G401 (cell line): ENCODE measurements around the gene OR10A3. TPM values are rescaled to one million over a fixed set of nuclear protein-coding genes. Genes with fewer than 3 reads are reported as not detected.
A peak's percentile ranks its signal among the peaks of the same experiment; 100 is the strongest.

ENCODE experiments used
- DNase-seq: peaks from one replicate; pipeline ENCODE4 v3.0.0-alpha.2; 2015; ENCODE audit warnings: low spot score
- in situ Hi-C: cut with HindIII; loops from 2 replicates; pipeline ENCODE4 v1.10.0; 2016; ENCODE audit warnings: low sequenced_read_pairs, mixed read lengths
- total RNA-seq: library from RNA; depleted of rRNA; stranded (reverse); fragments of >200 nt; shearing (Covaris generic); gene quantifications from 2 replicates; pipeline ENCODE4 v1.2.3, GENCODE V29; 2014

Gene OR10A3
- total RNA-seq, 1 experiment from 2014 or later = not detected

DNA sequence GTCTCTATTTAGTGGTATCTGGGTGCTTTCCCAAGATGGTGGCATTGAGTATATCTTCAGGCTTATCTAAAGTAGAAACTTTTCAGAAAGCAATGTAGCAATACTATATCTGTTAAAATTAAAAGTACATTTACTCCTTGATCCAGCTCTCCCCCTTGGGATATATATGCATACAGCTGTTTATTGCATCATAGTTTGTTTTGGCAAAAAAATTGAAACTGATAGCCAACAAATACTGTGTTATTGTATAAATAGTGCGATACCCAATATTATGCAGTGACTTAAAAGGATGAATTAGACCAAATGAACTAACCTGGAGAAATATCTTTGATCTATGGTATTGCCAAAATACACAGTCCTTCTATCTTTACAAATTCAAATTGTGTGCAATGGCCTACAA is 8.4 kb upstream of the OR10A3 start:
- in situ Hi-C loops = no loop called here
- DNase-seq = no peak

DNA sequence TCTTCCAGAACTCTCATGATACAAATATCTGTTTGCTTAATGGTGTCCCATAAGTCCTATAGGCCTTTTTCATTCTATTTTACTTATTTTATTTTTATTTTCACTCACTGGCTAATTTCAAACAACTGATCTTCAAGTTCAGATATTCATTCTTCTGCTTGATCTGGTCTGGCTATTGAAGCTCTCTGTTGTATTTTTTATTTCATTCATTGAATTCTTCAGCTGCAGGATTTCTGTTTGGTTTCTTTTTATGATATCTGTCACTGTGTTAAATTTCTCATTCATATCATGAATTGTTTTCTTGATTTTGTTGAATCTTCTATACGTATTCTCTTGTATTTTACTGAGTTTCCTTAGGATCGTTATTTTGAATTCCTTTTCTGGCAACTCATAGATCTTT is 2.6 kb upstream of the OR10A3 start:
- in situ Hi-C loops = no loop called here
- no peak for DNase-seq

DNA sequence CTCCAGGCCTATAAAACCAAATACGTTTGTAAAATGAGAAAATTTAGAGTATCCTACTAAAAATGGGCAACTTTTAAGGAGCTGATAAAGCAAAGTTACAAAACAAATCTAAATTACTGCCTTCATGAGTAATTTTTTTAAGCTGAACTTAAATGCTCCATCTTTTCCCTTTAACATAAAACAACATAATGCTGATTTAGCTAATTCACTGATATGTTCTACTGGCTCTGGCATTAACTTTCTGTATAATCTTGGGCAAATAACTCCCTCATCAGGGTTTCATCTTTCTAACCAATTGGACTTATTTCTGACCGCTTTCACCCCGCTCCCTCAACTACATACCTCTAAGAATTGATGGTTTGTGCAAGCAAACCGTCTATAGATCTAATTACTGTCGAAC is 362 bp downstream of the OR10A3 start:
- in situ Hi-C loops = no loop called here

DNA sequence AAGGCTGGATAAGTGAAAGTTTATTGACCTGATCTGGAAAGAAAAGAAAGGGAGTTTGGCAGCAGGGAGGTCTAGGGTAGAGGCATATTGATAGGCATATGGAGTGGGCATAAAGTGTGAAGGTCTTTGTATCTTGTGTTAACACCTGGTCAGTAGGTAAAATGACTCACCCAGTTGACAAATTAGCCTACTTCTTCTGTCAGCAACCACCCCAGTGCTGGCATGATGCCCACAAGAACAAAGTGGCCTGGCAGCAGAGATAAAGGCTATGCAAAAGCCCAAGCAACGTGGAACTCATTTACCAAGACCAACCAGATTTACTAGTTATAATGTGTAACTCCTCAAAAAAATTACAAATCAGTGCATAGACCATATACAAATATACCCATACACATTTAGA is 4.9 kb downstream of the OR10A3 start:
- no peak for DNase-seq
- in situ Hi-C loops = no loop called here

More for the DNA sequence above, 362 bp downstream of the OR10A3 start:
- DNase-seq = no peak

DNA sequence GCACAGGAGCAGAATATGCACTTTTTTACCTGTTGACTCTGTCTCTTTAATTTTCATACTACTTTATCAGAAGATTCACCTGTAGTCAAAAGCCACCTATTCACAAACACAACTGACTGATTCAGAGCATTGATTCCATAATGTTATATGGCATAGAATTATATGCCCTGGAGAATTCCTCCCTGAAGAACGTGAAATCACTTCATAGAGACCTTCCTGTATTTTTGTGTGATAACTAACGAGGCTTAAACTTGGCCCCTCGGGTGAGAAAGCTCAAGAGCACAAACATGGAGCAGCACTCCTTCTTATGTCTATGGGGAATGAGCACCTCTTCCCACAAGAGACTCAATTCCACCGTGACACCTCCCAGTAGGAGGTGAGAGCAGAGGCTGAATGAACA is 10.3 kb downstream of the OR10A3 start, which contains the start of gene OR10A6:
OR10A6 (minus strand) TSS at position 101 of the 400 bp plus-strand sequence. CDS start 2,606 bp downstream, outside the sequence.
- in situ Hi-C loops = no loop called here

DNA sequence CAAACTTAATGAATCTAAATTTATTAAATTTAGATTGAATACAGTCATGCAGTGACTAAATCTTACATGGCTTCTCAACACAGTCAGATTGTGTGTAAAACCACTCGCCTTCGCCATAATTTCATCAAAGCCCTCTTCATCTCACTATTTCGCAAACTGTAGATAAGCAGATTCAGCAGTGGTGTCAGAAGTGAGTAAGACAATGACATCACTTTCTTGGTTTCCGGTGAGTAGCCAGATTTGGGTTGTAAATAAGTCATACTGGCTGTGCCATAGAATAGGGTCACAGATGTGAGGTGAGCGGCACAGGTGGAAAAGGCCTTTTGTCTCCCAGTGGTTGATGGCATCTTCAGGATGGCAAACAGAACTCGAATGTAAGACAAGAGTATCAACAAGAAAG is 13.9 kb downstream of the OR10A3 start:
- in situ Hi-C loops = no loop called here

More for the DNA sequence above, 10.3 kb downstream of the OR10A3 start, which contains the start of gene OR10A6:
- no peak for DNase-seq

DNA sequence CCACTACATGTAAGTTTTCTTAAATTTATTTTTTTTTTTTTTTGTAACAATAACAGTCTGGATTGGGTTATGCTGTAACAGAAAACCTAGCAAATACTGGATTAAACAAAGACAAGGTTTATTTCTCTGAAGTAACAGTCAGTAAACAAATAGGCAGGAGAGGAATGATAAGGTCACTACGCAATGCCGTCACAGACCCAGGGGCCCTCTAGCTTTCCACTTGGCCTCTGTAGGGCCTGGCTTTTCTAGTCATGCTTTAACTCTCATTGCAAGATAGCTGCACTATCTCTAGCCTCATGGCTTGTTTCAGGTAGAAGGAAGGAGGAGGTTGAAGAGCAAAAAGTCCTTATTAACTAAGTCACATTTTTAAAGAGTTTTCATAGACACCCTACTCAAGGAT is 17.0 kb downstream of the OR10A3 start:
- in situ Hi-C loops = no loop called here
- no peak for DNase-seq

More for the DNA sequence above, 13.9 kb downstream of the OR10A3 start:
- DNase-seq = no peak

DNA sequence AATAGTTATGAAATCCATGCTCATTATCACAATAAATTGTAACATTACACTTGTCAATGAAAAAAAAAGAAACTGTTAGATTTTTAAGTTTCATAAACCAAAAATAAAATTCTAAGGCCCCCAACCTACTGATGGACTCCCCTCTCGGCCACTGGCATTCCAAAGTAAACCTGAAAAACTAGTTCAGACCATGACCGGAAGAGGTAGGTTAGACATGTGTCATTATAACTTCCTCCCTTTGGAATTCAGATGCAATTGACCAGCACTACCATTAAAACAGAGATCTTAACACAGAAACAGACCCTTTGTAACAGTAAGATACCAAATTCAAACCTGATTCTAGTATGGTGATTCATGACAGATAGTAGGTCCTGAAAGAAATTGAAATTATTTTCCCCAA is 23.4 kb downstream of the OR10A3 start:
- no peak for DNase-seq
- in situ Hi-C loops = no loop called here

DNA sequence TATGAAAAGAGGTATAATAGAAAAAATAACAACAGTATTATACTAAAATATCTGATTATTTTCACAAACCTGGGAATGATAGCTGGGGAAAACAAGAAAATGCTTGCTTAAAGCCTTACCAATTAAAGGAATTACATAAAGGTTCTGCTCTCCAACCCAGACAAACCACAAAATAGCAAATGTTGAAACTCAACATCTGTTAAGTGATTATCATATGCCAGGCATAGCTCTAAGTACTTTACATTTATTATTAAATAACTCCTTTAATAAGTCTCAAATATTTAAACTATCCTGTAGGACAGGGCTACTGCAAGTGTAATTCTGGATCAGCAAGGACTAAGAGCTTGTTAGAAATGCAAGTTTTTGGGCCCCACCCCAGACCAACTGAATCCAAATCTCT is 30.5 kb downstream of the OR10A3 start:
- no peak for DNase-seq
- in situ Hi-C loops = no loop called here

DNA sequence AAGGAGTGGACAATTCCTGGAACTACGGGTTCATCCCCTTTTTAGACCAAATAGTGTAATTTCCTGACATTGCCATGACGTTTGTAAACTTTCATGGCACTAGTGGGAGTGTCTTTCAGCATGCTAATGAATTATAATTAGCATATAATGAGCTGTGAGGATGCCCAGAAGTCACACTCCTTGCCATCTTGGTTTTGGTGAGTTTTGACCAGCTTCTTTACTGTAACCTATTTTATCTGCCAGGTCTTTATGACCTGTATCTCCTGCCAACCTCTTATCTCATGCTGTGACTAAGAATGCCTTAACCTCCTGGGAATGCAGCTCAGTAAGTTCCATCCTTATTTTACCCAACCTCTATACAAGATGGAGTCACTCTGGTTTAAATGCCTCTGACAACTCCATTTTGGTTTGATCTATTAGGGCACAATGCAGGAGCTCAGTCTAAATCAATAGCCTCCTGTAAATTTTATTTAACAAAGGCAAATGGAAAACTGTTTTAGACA is 31.2 kb downstream of the OR10A3 start:
- in situ Hi-C loops = no loop called here
- DNase-seq = no peak

DNA sequence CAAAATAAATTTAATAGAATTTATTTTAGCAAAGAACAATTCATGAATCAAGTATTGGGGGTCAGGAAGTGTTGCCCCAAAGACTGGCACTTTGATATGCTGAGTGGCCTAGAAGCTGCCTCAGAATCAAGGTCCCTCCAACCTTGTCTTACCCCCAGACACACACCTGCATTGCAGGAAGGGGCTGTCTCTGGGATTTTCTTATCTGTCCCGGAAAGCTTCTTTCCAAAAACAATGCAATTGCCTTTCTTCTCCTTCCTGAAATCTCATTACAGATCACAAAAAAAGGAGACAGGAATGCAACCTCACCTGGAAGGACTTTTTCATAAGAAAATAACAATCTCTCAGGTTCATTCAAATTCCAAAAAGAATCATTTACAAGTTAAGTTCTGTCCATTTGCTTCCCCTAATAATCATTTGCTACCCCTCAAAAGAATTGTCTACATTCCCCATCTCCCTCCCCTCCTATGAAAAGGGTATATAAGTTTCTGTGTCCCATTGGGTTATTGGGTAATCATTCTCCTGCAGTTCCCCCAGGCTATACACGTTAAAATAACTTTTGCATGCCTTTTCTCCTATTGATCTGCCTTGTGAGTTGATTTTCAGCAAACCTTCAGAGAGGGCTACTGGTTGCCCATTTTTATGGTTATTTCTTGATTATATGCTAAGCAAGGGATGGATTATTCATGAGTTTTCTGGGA is 31.8 kb downstream of the OR10A3 start:
- DNase-seq = no peak
- in situ Hi-C loops = no loop called here

DNA sequence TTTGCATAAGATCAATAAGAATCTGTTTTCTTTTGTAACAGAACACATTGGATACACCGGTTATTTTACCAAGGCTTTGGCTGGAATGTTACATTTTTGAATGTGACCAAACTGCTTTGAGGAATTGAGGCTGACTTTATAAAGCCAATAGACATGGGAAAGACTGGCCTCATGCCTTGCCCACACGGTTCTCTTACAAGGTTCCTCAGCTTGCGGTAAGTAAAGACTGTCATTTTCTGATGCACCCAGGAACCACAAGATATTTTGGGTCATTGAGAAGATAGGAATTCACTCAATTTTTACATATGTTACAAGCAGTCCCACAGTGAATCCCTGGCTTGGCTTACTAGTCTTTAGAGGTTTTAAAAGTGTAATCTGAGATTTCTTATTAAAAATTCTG is 34.4 kb downstream of the OR10A3 start:
- no peak for DNase-seq
- in situ Hi-C loops = no loop called here

DNA sequence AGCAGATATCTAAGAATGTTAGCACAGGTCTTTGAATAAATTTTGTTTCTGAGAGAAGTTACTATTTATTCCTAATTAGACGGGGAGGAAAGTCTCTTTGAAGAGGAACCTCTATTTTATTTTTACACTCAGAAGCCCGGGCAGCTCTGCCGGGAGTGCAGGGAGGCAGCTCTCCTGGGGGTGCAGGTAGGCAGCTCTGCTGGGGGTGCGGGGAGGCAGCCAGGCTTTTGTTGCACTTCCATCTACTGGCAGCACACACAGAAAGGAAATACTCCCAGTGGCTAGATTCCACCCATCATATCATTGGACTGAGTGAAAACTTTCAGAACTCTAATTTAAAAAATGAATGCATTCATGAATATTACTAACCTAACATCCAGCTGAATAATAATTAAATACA is 35.0 kb downstream of the OR10A3 start:
- DNase-seq = no peak
- in situ Hi-C loops = no loop called here

DNA sequence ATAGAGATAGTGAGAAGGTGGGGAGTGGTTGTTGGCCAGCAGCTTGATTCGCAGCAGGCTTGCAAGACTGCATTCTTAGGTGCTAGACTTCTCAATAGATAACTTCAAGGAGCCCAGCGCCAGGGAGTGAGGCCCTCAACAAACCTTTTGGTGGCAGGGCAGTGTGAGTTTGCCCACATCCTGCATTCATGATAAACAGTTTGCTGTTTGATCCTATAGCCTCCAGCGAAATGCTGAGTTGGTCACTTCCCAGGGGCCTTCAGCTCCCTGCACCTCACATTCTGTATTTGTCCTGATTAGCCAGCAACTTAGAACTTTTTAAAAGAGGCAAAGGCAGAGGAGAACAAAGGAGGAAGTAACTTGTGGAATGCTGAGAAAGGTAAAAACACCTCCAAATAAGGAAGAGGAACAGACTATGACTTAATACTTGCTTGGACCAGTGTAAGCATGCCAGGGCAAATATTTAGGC is 35.5 kb downstream of the OR10A3 start:
- in situ Hi-C loops = no loop called here
- DNase-seq = no peak

DNA sequence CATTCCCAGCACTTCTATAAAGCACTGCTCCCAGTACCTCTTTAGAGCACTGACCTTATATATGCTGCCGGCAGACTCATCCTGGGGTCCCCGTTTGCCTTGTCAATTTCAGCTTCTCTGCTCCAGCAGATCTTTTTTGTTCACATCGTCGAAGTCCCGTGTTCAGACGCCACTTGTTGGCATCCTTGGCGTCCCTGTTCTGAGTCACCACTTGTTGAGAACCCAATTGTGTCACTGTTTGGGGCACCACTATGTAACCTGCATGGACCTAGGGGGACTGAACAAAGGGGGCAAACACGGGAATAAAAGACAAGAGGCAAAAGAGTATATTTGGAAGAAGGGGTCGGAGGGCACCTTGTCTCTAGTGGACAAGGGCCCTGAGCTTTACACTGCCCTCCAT is 36.0 kb downstream of the OR10A3 start:
- no peak for DNase-seq
- in situ Hi-C loops = no loop called here

DNA sequence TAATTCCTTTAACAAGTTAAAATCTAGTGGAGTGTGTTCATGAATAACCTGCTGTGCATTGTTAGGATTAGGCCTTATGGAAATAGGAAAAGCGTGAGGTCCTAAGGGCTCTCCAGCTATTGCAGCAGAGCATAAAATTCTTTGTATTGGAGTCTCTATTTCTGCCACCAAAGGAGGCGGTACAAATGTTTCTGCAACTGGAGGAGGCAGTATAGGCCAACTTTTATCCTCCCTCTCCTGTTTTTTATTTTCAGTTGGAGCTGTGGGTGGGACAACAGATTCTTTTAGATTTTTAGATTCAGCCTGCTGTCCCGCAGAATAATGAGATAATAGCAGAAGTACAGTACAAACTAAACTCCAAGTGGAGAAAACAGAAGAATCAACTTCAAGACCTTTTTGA is 36.6 kb downstream of the OR10A3 start:
- DNase-seq = peak; percentile 29
- in situ Hi-C loops = no loop called here

DNA sequence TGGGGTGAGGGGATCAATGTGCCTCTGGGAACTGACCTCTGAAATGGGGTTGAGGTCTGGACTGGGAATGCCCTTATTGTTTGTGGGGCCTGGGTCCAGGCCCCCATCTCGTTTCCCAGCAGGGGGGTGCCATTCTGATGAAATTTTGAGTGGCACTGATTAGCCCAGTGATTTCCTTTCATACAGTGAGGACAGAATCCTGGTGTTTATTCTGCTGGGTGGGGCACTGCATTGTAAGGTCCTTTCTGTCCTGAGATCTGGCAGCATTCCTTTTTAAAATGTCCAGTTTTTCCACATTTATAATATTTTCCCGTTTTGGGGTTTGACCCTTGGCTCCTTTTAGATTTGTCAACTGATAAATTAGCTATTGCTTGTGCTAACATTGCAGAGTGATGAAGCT is 37.6 kb downstream of the OR10A3 start:
- peak; percentile 50 for DNase-seq
- in situ Hi-C loops = no loop called here

DNA sequence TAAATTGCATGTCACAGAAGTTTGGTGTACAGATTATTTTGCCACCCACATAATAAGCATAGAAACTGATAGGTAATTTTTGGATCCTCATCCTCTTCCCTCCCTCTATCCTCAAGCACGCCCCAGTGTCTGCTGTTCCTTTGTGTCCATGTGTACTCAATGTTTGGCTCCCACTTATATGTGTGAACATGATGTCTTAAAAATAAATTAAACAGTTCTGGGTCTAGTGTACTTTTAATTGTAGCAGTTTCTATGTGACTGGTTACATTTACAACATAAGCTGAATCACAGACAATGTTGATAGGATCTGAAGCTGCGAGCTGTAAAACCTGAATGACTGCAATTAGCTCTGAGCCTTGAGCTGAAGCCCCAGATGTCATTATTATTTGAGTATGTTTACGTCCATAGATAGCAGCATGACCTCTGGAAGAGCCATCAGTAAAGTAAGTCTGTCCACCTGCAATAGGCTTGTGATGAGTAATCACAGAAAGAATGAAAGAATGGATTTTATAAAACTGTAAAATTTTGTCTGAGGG is 40.1 kb downstream of the OR10A3 start:
- in situ Hi-C loops = no loop called here
- DNase-seq = no peak

DNA sequence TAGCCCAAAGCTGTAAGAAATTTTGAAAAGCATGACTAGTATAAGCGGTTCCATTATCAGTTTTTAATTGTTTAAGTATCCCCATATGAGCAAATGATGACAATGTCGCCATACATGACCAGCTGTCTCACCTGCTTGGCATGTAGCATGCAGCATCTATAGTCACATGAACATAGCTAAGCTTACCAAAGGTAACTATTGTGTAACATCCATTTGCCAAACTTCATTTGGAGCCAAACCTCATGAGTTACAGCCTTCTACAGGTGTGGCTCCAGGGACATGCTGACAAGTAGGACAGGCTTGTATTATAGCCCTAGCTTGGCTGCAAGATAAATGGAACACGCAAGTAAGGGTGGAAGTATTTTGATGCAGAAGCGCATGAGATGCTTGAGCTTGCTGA is 40.8 kb downstream of the OR10A3 start:
- in situ Hi-C loops = no loop called here
- no peak for DNase-seq

DNA sequence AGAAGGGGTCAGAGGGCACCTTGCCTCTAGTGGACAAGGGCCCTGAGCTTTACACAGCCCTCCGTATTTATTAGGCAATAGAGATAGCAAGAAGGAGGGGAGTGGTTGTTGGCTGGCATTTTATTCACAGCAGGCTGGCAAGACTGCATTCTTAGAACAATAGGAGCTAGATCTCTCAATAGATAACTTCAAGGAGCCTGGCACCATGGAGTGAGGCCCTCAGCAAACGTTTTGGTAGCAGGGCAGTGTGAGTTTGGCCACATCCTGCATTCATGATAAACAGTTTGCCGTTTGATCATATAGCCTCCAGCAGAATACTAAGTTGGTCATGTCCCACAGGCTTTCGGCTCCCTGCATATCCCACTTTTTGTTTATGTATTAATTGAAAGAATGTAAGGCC is 42.1 kb downstream of the OR10A3 start:
- in situ Hi-C loops = no loop called here
- no peak for DNase-seq
